Activated T-helper 9 cell treated with anti-CD3 and anti-CD28 coated beads, Interleukin-2, amount 50 U/mL, for 16 hours (primary cell): Measurements from ENCODE around the gene IGLL1.
"Not testable (repeated sequence)": the region's sequence is repeated elsewhere in the genome, so short reads cannot be mapped to it uniquely, and the experiment has no call there.

Source experiments
- DNase-seq: peaks from one replicate; pipeline ENCODE4 v3.0.0-alpha.2; 2020; ENCODE audit warnings: low read depth

The IGLL1 gene

DNA sequence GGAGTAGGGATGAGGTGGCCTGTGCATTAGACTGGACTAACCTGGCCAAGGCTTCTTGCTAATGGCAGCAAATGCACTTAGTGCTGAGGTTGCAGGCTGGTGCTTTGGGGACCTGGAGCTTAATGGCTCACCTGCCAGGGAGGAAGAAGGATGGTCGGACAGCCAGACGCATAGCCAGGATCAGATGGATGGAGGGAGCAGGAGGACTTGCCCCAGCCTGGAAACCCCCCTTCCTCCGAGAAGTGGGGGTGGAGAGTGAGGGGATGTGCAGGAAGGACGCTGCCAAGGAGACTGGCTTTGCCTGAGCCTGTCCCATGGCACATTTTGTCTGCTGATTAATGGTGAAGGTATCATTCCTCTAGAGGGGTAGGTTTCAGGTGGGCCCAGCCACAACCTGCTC is 17.9 kb downstream of the IGLL1 start:
- no peak for DNase-seq

- not testable (repeated sequence) for DNase-seq
These were observed 19.0 kb downstream of the IGLL1 start for GRCh38 chr22:23561025-23561510.

DNA sequence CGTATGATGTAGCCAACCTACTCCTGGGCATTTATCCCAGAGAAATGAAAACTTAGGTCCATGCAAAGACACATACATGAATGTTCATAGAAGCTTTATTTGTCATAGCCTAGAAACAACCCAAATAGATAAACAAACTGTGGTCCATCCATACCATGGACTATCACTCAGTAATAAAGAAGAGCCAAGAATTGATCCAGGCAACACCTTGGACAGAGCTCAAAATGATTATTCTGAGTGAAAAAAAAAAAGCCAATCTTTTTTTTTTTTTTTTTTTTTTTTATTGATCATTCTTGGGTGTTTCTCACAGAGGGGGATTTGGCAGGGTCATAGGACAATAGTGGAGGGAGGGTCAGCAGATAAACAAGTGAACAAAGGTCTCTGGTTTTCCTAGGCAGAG is 19.9 kb downstream of the IGLL1 start:
- DNase-seq: not testable (repeated sequence)

- DNase-seq: no peak
These were observed 22.6 kb downstream of the IGLL1 start for GRCh38 chr22:23557467-23557866.

DNA sequence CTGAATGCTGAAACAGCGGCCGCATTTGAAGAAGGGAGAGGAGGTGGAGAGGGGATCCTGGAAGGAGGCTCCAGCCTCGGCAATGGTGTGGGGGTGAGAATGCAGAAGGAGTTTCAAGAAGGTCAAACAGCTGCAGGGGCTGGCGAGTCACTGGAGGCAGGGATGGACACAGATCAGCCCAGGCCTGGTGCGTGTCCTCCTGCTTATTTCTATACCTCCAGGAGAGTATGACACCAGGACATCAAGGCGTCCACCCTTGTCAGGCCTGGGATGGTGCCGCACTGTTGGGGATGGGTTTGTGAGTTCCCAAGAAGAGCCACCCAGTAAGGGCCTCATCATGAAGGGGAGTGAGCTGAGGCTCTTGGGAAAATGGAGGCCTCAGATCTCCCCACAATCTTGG is 23.1 kb downstream of the IGLL1 start:
- no peak for DNase-seq

- DNase-seq: no peak
These were observed 24.0 kb downstream of the IGLL1 start for GRCh38 chr22:23556026-23556620.

- DNase-seq: no peak
These were observed 25.0 kb downstream of the IGLL1 start for GRCh38 chr22:23555118-23555517.

GRCh38 chr22:23553924-23554870 is 25.9 kb downstream of the IGLL1 start:
- no peak for DNase-seq

DNA sequence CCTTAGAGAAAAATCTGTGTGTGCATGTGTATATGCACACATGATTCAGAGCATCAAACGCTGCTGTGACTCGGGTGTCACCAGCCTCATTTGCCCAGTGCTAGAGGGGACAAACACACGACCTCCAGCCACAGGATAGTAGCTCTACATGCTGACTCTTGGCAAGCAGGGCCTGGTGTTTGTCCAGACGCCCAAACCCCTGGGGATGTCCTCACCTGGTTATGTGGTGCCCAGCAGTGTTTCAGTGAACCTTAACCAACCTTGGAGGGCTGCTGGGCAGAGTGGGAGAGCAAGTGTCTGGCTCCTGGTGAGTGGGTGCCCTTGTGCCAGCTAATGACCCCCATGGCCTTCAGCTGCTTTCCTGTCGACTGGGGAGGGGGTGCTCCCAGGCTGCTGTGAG is 26.7 kb downstream of the IGLL1 start:
- no peak for DNase-seq

GRCh38 chr22:23552573-23552972 is 27.5 kb downstream of the IGLL1 start:
- DNase-seq: no peak

- DNase-seq: no peak
These were observed 28.7 kb downstream of the IGLL1 start for GRCh38 chr22:23551385-23551784.

GRCh38 chr22:23550049-23550650 is 29.9 kb downstream of the IGLL1 start:
- DNase-seq: no peak

- DNase-seq: no peak
These were observed 30.9 kb downstream of the IGLL1 start for GRCh38 chr22:23549198-23549595.

- no peak for DNase-seq
These were observed 31.4 kb downstream of the IGLL1 start for GRCh38 chr22:23548501-23549197.

GRCh38 chr22:23547818-23548500 is 32.1 kb downstream of the IGLL1 start:
- no peak for DNase-seq

GRCh38 chr22:23547382-23547781 is 32.7 kb downstream of the IGLL1 start:
- DNase-seq: not testable (repeated sequence)

GRCh38 chr22:23544852-23545251 is 35.2 kb downstream of the IGLL1 start:
- DNase-seq: no peak

DNA sequence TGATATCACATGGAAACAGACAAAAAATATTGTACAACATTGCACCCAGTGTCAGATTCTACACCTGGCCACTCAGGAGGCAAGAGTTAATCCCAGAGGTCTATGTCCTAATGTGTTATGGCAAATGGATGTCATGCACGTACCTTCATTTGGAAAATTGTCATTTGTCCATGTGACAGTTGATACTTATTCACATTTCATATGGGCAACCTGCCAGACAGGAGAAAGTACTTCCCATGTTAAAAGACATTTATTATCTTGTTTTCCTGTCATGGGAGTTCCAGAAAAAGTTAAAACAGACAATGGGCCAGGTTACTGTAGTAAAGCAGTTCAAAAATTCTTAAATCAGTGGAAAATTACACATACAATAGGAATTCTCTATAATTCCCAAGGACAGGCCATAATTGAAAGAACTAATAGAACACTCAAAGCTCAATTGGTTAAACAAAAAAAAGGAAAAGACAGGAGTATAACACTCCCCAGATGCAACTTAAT is 36.5 kb downstream of the IGLL1 start:
- not testable (repeated sequence) for DNase-seq

DNA sequence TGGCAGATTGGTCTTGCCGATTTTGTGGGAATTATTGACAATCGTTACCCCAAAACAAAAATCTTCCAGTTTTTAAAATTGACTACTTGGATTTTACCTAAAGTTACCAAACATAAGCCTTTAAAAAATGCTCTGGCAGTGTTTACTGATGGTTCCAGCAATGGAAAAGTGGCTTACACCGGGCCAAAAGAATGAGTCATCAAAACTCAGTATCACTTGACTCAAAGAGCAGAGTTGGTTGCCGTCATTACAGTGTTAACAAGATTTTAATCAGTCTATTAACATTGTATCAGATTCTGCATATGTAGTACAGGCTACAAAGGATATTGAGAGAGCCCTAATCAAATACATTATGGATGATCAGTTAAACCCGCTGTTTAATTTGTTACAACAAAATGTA is 37.2 kb downstream of the IGLL1 start:
- DNase-seq: no peak

- not testable (repeated sequence) for DNase-seq
These were observed 37.7 kb downstream of the IGLL1 start for GRCh38 chr22:23542391-23542790.

GRCh38 chr22:23541849-23542281 is 38.2 kb downstream of the IGLL1 start:
- DNase-seq: not testable (repeated sequence)
